Lower leg skin (tissue), 4 donors: ENCODE data around the gene IL1RAPL1. TPM values are rescaled to one million over a fixed set of nuclear protein-coding genes. Genes with fewer than 3 reads are reported as not detected.

Source experiments
- DNase-seq, 2 donors: peaks; one replicate each; pipeline ENCODE4 v3.0.0-alpha.2; 2019; ENCODE audit warnings: low spot score in 2 of 2
- H3K4me3 ChIP-seq: fragments of 200-600 bp; sonication (generic); 2 replicates; pipeline ENCODE4 v1.5.1; 2017; ENCODE audit warnings: mild to moderate bottlenecking, low read depth; ENCODE audit not compliant: poor library complexity, severe bottlenecking
- POLR2A ChIP-seq, 2 donors: fragments of 450-650 bp; IDR thresholded peaks; one replicate each; pipeline ENCODE4 v1.6.1; 2016 to 2017; ENCODE audit warnings: antibody characterized with exemption in 2 of 2, mild to moderate bottlenecking in 1 of 2, moderate library complexity in 1 of 2
- WGBS, 2 donors: methylation state at CpG; one replicate each; pipeline ENCODE4 v1.1.5; 2018; 5-methylcytosine and 5-hydroxymethylcytosine counted together
- intact Hi-C: fragments of 100-400 bp; cut with DNase I; formaldehyde crosslinking; loops from one replicate; pipeline ENCODE4 v1.15.0; 2023; ENCODE audit warnings: low total_unique reads
- total RNA-seq, 4 donors: library from RNA; depleted of rRNA; stranded (reverse); fragments of >200 nt; gene quantifications; one replicate each; pipeline ENCODE4 v1.1.0, GENCODE V29; 2016
- TF ChIP-seq, protein P1 (sequence below), 3 donors: fragments of 450-650 bp; IDR thresholded peaks; one replicate each; pipeline ENCODE4 v1.5.1; 2016; ENCODE audit warnings: antibody characterized with exemption in 3 of 3, mild to moderate bottlenecking in 3 of 3, moderate library complexity in 2 of 3

IL1RAPL1 gene
- total RNA-seq, 4 donors from 2014 or later, result 0.07 to 1.8 (median 0.10) TPM; not detected in 1

DNA sequence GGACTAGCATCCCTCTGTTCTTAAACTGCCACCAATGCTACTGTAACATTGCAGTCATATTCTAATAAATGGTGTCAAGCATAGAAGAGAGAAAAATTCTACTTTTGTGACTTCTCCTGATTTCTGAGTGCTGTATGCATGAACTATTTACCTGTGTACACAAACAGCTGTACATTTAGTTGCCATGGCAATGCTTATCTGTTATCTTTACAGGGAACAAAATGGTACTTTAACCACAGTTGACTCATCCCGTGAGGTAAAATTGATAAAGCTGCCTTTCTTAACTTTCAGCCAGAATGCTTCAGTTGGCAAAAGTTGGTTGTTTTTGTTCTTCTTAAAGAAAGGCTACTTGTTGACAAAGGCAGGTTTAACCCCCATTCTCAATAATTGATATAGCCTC is 1040.6 kb downstream of the IL1RAPL1 start:
- DNase-seq, result no peak
- intact Hi-C loops, result no loop called here
- H3K4me3 ChIP-seq, result no peak overlapping the region
- TF ChIP-seq, protein P1, sequence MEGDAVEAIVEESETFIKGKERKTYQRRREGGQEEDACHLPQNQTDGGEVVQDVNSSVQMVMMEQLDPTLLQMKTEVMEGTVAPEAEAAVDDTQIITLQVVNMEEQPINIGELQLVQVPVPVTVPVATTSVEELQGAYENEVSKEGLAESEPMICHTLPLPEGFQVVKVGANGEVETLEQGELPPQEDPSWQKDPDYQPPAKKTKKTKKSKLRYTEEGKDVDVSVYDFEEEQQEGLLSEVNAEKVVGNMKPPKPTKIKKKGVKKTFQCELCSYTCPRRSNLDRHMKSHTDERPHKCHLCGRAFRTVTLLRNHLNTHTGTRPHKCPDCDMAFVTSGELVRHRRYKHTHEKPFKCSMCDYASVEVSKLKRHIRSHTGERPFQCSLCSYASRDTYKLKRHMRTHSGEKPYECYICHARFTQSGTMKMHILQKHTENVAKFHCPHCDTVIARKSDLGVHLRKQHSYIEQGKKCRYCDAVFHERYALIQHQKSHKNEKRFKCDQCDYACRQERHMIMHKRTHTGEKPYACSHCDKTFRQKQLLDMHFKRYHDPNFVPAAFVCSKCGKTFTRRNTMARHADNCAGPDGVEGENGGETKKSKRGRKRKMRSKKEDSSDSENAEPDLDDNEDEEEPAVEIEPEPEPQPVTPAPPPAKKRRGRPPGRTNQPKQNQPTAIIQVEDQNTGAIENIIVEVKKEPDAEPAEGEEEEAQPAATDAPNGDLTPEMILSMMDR (IDR thresholded peaks at IDR 0.05), result no peak
- no peak for TF ChIP-seq POLR2A (IDR thresholded peaks at IDR 0.05)
- WGBS, 2 donors, result 74 to 80% methylated on average over 1 of the region's 1 CpG

- DNase-seq, result no peak
- H3K4me3 ChIP-seq, result no peak overlapping the region
- intact Hi-C loops, result no loop called here
- no peak for TF ChIP-seq POLR2A (IDR thresholded peaks at IDR 0.05)
- TF ChIP-seq, protein P1 (IDR thresholded peaks at IDR 0.05), result no peak
- WGBS, 2 donors, result 26 to 71% methylated on average over 2 of the region's 2 CpGs
Measured at GRCh38 chrX:29634516-29634915, 1047.3 kb downstream of the IL1RAPL1 start.

- TF ChIP-seq POLR2A (IDR thresholded peaks at IDR 0.05), result no peak
- TF ChIP-seq, protein P1 (IDR thresholded peaks at IDR 0.05), result no peak
- no peak for DNase-seq
- 39 to 49% methylated on average over 3 of the region's 3 CpGs for WGBS, 2 donors
- intact Hi-C loops, result no loop called here
- H3K4me3 ChIP-seq, result no peak overlapping the region
Measured at GRCh38 chrX:29636331-29636730, 1049.1 kb downstream of the IL1RAPL1 start.

DNA sequence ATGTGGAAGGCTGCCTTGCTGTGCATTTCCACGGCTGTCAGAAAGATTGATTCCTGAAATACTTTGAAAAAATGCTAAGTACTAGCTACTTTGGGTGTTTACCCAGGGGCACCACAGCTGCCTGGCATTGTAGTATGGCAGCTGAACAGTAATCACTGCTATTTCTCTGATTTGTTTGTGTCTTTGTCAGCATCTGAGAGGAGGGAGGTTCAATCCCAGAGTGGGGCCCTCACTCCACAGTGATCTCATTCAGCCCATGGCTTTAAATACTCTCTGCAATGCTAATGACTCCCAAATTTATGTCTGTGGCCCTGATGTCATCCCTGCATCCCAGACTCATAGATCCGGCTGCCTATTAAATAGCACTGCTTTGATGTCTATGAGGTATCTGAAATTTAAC is 1052.9 kb downstream of the IL1RAPL1 start:
- TF ChIP-seq POLR2A (IDR thresholded peaks at IDR 0.05), result no peak
- TF ChIP-seq, protein P1 (IDR thresholded peaks at IDR 0.05), result no peak
- 37 to 67% methylated on average over 2 of the region's 2 CpGs for WGBS, 2 donors
- DNase-seq, result no peak

DNA sequence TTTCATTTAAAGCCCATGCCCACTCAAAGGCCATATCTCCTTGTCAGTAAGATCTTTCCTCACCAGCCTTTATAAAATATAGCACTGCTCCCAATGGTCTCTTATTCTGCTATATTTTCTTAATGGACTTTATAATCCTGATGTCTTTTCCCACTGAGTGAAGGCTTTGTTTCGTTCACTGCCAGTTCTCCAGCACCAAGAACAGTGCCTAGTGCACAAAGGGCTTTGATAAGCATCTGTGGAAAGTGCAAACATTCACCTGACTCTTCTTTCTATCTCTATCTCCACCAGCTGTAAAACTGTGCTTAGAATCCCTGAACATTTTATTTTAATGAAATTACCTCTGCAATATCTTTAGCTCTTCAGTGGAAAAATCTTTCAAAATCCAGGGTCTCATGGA is 1054.2 kb downstream of the IL1RAPL1 start:
- intact Hi-C loops, result no loop called here
- WGBS, 2 donors, result 36 to 73% methylated on average over 1 of the region's 1 CpG
- DNase-seq, result no peak
- no peak for TF ChIP-seq POLR2A (IDR thresholded peaks at IDR 0.05)
- TF ChIP-seq, protein P1 (IDR thresholded peaks at IDR 0.05), result no peak
- no peak overlapping the region for H3K4me3 ChIP-seq

More for the DNA sequence above, 1052.9 kb downstream of the IL1RAPL1 start:
- intact Hi-C loops, result no loop called here
- no peak overlapping the region for H3K4me3 ChIP-seq

GRCh38 chrX:29643181-29643580 is 1055.9 kb downstream of the IL1RAPL1 start:
- no peak for TF ChIP-seq POLR2A (IDR thresholded peaks at IDR 0.05)
- TF ChIP-seq, protein P1 (IDR thresholded peaks at IDR 0.05), result no peak
- no peak overlapping the region for H3K4me3 ChIP-seq
- intact Hi-C loops, result no loop called here

More at GRCh38 chrX:29643181-29643580, 1055.9 kb downstream of the IL1RAPL1 start:
- no peak for DNase-seq
- 69 to 82% methylated on average over 2 of the region's 2 CpGs for WGBS, 2 donors
